ENCODE data around the gene IMPA2. TPM values are rescaled to one million over a fixed set of nuclear protein-coding genes. Genes with fewer than 3 reads are reported as not detected.
"Not testable (repeated sequence)": the region's sequence is repeated elsewhere in the genome, so short reads cannot be mapped to it uniquely, and the experiment has no call there.

Gene IMPA2
- total and polyA plus RNA-seq, 3 donors from 2014 or later: 16.6 to 21.3 (median 16.7) TPM

DNA sequence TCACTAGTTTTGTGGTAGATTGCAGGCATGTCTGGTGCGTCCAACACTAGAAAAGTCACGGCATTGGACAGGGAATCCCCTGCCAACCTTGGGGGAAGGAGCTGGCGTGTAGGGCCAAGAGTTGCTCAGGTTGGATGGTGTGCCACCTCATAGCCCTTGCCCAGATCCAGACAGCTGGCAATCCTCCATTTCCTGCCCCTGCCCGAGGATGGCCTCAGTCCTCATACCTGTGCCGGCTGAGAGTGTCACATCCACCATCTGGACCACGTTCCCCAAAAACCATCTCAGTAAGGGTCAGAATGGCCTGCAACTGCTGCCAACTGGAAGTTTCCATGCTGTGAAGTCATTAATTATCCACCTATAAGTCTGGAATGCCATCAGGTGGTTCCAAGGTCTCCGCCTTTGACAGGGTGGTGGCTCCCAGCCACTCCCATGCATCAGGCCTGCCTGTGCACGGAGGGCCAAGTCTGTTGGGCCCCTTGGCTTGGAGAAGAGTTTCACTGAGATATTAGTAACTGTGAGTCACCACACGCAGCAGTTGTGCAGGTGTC, 55.0 kb downstream of the IMPA2 start:
- H3K4me3 ChIP-seq: no peak overlapping the region
- no peak overlapping the region for H3K27ac ChIP-seq
- no peak for TF ChIP-seq POLR2A (IDR thresholded peaks at IDR 0.05)
- TF ChIP-seq, protein P1, sequence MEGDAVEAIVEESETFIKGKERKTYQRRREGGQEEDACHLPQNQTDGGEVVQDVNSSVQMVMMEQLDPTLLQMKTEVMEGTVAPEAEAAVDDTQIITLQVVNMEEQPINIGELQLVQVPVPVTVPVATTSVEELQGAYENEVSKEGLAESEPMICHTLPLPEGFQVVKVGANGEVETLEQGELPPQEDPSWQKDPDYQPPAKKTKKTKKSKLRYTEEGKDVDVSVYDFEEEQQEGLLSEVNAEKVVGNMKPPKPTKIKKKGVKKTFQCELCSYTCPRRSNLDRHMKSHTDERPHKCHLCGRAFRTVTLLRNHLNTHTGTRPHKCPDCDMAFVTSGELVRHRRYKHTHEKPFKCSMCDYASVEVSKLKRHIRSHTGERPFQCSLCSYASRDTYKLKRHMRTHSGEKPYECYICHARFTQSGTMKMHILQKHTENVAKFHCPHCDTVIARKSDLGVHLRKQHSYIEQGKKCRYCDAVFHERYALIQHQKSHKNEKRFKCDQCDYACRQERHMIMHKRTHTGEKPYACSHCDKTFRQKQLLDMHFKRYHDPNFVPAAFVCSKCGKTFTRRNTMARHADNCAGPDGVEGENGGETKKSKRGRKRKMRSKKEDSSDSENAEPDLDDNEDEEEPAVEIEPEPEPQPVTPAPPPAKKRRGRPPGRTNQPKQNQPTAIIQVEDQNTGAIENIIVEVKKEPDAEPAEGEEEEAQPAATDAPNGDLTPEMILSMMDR (IDR thresholded peaks at IDR 0.05): no peak
- no peaks in the 10 kb centered on the region for H3K36me3 ChIP-seq (ENCODE audit: low read depth, missing control alignments)
- no peaks in the 10 kb centered on the region for H3K27me3 ChIP-seq
- DNase-seq: no peak
- H3K4me1 ChIP-seq: peaks cover 4% of the 10 kb centered on the region
- intact Hi-C loops (cut with DNase I; ENCODE audit: low total_unique reads): no loop called here
- H3K9me3 ChIP-seq: no peaks in the 10 kb centered on the region
- WGBS, 2 donors: 64 to 66% methylated on average over 8 to 9 of the region's 9 CpGs

DNA sequence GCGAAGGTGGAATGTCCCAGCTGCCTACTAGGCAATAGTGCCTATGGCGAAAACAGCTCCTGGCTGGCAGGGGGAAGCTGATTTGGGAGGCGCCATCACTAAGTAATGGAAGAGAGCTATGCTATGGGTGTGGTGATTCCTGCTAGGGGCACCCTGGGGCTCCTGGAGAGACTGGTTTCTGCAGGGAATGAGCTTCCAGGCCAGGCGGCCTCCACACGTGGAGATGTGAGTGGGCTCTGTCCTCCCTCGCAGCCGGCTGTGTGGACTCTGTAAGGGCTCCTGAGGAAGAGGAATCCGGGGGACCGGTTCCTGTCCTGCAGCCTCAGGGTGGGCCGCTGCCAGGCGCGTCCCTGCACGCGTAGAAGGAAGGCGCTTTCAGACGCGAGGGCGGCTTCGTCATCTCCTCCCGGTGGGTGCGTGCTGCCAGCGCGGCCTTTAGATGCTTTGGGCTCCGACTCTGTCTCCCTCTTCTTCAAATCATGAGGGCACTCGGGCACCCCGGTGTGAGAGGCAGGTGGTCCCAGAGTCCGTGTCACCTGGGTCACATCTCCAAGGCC, 56.9 kb downstream of the IMPA2 start:
- Histone ChIP-seq H3K27ac (no peak overlapping the region), H3K4me3 (peak overlapping the region; percentile 55 to 69), H3K4me1 (peaks cover 4% of the 10 kb centered on the region), H3K9me3 (no peaks in the 10 kb centered on the region), H3K27me3 (no peaks in the 10 kb centered on the region), H3K36me3 (ENCODE audit: low read depth, missing control alignments) (no peaks in the 10 kb centered on the region)
- WGBS, 2 donors: 43 to 75% methylated on average over 3 to 26 of the region's 27 CpGs
- intact Hi-C loops (cut with DNase I; ENCODE audit: low total_unique reads): no loop called here
- DNase-seq: no peak
- TF ChIP-seq, protein P1 (IDR thresholded peaks at IDR 0.05): no peak
- no peak for TF ChIP-seq POLR2A (IDR thresholded peaks at IDR 0.05)

DNA sequence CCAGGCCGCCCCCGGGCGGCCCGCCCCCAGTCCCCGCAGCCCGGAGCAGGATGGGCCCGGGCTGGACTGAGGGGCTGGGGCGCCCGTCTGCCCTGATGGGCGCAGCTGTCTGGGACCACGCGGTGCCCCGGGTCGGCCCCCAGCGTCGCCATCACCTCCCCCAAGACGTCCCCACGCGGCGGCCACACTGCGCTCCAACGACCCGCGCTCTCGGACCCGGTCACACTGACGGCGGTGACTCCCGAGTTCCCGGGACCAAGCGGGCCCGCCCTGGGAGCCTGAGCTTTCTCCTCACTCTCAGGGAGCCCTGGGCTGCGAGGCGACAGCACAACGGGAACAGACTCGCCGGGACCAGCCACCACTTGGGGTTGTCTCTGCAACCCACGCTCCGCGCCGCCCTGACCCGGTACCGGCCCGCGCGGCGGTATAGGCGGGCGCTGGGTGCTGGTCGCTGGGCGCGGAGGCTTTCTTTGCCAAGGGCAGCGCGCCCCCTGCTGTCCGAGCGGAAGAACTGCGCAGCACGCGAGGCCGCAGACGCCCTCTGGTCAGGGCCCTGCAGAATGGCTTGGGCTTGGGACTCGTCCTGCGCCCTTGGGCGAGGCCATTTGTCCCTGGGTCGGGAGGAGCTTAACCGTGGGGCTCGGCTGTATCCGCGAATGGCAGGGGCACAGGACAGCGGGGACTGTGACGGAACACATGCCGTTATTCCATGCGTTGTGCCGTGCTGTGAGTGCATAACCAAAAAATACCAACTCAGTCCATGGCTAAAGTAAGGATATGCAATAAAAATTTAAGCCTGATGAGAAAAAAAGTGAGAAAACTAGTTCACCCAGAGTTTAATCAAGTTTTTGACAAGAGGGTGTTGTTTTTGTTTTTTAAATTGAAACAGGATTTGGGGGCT, 57.6 kb downstream of the IMPA2 start:
- no peak for TF ChIP-seq POLR2A (IDR thresholded peaks at IDR 0.05)
- TF ChIP-seq, protein P1 (IDR thresholded peaks at IDR 0.05): peak; percentile 94 to 97 (median 95)
- 2 to 3% methylated on average over 12 to 49 of the region's 74 CpGs for WGBS, 2 donors
- H3K27me3 ChIP-seq: no peaks in the 10 kb centered on the region
- intact Hi-C loops (cut with DNase I; ENCODE audit: low total_unique reads): no loop called here
- peaks cover 4% of the 10 kb centered on the region for H3K4me1 ChIP-seq
- peak; percentile 89 for DNase-seq
- H3K4me3 ChIP-seq: peak overlapping the region; percentile 55 to 69
- H3K9me3 ChIP-seq: no peaks in the 10 kb centered on the region
- H3K27ac ChIP-seq: no peak overlapping the region
- no peaks in the 10 kb centered on the region for H3K36me3 ChIP-seq (ENCODE audit: low read depth, missing control alignments)

DNA sequence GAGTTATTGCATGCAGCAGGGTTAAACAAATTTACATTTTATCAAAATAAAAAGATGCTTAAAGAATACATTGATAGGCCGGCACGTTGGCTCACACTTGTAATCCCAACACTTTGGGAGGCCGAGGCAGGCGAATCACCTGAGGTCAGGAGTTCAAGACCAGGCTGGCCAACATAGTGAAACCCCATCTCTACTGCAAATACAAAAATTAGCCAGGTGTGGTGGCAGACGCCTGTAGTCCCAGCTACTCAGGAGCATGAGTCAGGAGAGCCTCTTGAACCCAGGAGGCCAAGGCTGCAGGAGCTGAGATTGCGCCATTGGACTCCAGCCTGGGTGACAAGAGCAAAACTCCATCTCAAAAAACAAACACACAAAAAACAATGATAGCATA, 58.2 kb downstream of the IMPA2 start:
- intact Hi-C loops (cut with DNase I; ENCODE audit: low total_unique reads); H3K4me3 ChIP-seq; H3K27me3 ChIP-seq; H3K27ac ChIP-seq; DNase-seq; H3K4me1 ChIP-seq; H3K9me3 ChIP-seq; H3K36me3 ChIP-seq (ENCODE audit: low read depth, missing control alignments): not testable (repeated sequence)
- WGBS, 2 donors: 63 to 66% methylated on average over 6 of the region's 6 CpGs

DNA sequence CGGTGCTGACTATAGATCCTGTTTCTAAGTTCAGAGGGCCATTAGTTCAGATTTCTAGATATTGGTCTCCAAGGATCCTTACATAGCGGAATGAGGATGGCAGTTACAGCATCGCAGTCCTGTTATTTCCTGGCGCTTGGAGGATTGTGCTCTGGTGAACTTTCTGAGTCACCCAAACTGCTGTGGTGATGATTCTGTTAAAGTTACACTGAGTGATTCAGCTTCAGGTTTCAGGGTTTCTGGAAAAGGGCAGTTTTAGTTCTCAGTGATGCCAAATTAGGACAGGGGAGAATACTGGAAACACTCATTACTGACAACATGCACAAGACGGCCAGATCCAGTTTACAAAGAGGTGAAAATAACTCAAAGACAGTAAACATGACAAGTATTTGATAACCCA, 60.3 kb downstream of the IMPA2 start:
- Histone ChIP-seq H3K4me3 (no peak overlapping the region), H3K27ac (no peak overlapping the region), H3K9me3 (no peaks in the 10 kb centered on the region), H3K27me3 (no peaks in the 10 kb centered on the region), H3K4me1 (peaks cover 4% of the 10 kb centered on the region), H3K36me3 (ENCODE audit: low read depth, missing control alignments) (no peaks in the 10 kb centered on the region)
- whole genome bisulfite sequencing, 2 donors: 66 to 69% methylated on average over 5 of the region's 5 CpGs
- no peak for DNase-seq
- TF ChIP-seq, protein P1 (IDR thresholded peaks at IDR 0.05): no peak
- no peak for TF ChIP-seq POLR2A (IDR thresholded peaks at IDR 0.05)
- intact Hi-C loops (cut with DNase I; ENCODE audit: low total_unique reads): no loop called here

Data from testis (tissue), 3 donors.